RPMI8226 (cell line): ENCODE data around the gene GMCL1.
"Not testable (repeated sequence)": the region's sequence is repeated elsewhere in the genome, so short reads cannot be mapped to it uniquely, and the experiment has no call there.

ENCODE experiments used
- DNase-seq: peaks from one replicate; pipeline ENCODE4 v3.0.0-alpha.2; 2015

GMCL1 gene

GRCh38 chr2:69810550-69810949, 18.9 kb upstream of the GMCL1 start:
- no peak for DNase-seq

- DNase-seq: no peak
Measured at GRCh38 chr2:69811018-69811417, 18.4 kb upstream of the GMCL1 start.

- DNase-seq: no peak
Measured at GRCh38 chr2:69811591-69811990, 17.9 kb upstream of the GMCL1 start.

- DNase-seq: no peak
Measured at GRCh38 chr2:69815717-69816116, 13.7 kb upstream of the GMCL1 start.

GRCh38 chr2:69816923-69817542, 12.4 kb upstream of the GMCL1 start:
- peak; percentile 86 for DNase-seq

- DNase-seq: no peak
Measured at GRCh38 chr2:69817729-69818501, 11.5 kb upstream of the GMCL1 start.

GRCh38 chr2:69827796-69828540, 1.5 kb upstream of the GMCL1 start:
- DNase-seq: no peak

GRCh38 chr2:69828938-69829255, 563 bp upstream of the GMCL1 start:
- DNase-seq: no peak

- DNase-seq: peak; percentile 62
Measured at GRCh38 chr2:69830045-69830905, 815 bp downstream of the GMCL1 start.

- DNase-seq: not testable (repeated sequence)
Measured at GRCh38 chr2:69830906-69831241, 1.4 kb downstream of the GMCL1 start.

GRCh38 chr2:69831354-69831905, 2.0 kb downstream of the GMCL1 start:
- DNase-seq: no peak

- DNase-seq: no peak
Measured at GRCh38 chr2:69833752-69834151, 4.3 kb downstream of the GMCL1 start.

- no peak for DNase-seq
Measured at GRCh38 chr2:69835666-69836065, 6.2 kb downstream of the GMCL1 start.

- no peak for DNase-seq
Measured at GRCh38 chr2:69836316-69836715, 6.9 kb downstream of the GMCL1 start.

GRCh38 chr2:69837533-69837932, 8.1 kb downstream of the GMCL1 start:
- DNase-seq: no peak

- DNase-seq: no peak
Measured at GRCh38 chr2:69843993-69844392, 14.5 kb downstream of the GMCL1 start.

- DNase-seq: no peak
Measured at GRCh38 chr2:69844560-69844959, 15.1 kb downstream of the GMCL1 start.

GRCh38 chr2:69846182-69847067, 17.0 kb downstream of the GMCL1 start:
- DNase-seq: no peak

- no peak for DNase-seq
Measured at GRCh38 chr2:69847068-69847828, 17.8 kb downstream of the GMCL1 start.

- DNase-seq: no peak
Measured at GRCh38 chr2:69848186-69848790, 18.8 kb downstream of the GMCL1 start.

GRCh38 chr2:69858261-69858660, 28.8 kb downstream of the GMCL1 start:
- DNase-seq: no peak
